Skin epidermis (tissue), 12 donors: ENCODE data around the gene VAMP4.

Experiments
- H3K27ac ChIP-seq, 21 experiments: fragments of 200-600 bp; sonication (generic) in 11 of 21; one replicate each; pipeline ENCODE4 v1.5.0; 2020; ENCODE audit warnings: mild to moderate bottlenecking in 3 of 21, inconsistent platforms in 2 of 21, moderate library complexity in 2 of 21
- H3K4me3 ChIP-seq, 7 experiments: fragments of 200-600 bp; sonication (generic) in 2 of 7; one replicate each; pipeline ENCODE4 v1.5.0; 2020; ENCODE audit warnings: inconsistent platforms in 2 of 7, mild to moderate bottlenecking in 2 of 7, moderate library complexity in 1 of 7

VAMP4 gene

DNA sequence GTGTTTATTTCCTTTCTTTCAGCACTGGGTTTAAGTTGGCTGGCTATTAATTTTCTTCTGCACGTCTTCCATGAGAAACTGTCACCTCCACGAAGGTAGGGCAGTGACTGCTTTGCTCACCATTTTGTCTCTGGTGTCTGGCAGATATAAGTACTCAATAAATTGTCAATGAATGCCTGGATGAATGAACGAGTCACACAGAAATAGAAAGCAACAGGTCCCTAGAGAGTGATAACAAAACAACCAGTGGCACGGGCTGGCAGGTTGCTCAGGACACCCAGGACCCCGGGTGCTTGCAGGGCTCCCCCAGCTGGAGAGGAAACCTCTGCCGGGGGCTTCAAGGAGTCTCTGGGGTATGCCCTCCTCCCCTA is 86.1 kb downstream of the VAMP4 start:
- H3K4me3 ChIP-seq: no peak overlapping the region
- peak overlapping the region in 4 of 21 experiments; percentile 2 to 70 (median 18) for H3K27ac ChIP-seq

DNA sequence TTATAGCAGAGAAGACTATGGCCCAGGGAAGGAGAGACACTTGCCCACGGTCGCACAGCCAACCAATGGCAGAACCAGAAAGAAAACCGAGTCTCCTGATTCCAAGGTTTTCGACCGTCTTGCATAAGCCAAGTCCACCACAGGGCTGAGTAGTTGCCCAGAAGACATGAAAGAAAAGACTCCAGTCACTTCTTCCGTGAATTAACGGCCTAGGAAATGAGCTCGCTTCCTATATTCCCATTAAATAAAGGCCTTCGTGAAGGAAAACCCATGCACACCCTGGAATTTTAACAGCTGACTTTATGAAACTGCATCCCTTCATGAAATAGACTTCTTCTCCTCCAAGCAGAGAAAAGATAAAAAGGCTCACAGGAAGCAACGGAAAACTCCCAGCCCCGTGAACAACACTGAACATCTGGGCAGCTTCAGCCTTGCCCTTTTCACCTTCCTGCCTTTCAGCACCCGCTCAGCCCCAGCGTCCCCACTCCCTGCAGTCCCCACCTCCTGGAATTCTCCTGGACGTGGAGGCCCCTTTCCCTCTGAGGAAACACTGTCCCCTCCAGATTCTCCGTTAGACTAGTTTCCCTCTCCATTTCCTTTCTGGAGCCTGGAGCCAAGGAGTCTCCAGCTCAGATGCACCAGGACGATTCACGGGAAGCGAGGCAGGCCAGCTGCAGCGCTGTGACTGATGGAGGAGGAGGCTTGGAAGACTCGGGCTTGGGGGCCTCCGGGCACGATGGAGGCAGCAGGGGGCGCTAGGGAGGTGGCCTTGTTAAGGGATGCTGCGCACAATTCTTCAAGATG is 86.7 kb downstream of the VAMP4 start:
- Histone ChIP-seq H3K4me3 (no peak overlapping the region), H3K27ac (peak overlapping the region in 14 of 21 experiments; percentile 11 to 70 (median 30))

DNA sequence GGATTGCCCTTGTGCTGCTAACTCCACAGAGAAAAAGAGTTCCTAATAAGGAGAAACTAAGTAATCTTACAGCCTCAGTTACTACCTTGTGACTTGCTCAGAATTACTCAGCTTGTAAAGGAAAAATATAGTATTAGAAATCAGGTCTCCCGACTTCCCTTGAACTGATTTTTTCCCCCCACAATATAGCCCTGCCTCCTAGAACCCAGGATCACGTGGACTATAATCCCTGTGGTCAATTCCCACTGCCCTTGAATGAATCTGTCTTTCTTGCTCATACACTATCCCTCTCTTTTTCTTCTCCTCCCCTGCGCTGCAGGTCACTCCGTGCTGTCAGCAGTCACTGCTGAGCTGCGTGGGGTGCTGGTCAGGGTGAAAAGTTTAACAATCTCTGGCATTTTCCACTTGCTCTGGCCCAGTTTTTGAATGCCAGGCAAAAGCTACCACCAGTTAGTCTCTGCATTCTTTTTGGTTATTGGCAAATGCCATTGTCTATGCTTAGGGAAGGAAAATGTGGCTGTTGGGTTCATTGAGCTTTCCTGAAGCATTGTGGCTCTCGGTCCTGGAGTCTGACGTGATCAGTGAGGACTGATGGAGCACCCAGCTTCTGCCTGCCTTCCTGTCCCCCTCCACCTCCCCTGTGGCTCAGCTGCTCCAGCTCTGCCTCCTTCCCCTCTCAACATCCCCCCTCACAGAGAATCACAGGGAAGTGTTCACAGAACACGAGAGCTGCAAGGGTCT is 87.5 kb downstream of the VAMP4 start:
- H3K27ac ChIP-seq: peak overlapping the region in 12 of 21 experiments; percentile 11 to 70 (median 36)
- H3K4me3 ChIP-seq: no peak overlapping the region

DNA sequence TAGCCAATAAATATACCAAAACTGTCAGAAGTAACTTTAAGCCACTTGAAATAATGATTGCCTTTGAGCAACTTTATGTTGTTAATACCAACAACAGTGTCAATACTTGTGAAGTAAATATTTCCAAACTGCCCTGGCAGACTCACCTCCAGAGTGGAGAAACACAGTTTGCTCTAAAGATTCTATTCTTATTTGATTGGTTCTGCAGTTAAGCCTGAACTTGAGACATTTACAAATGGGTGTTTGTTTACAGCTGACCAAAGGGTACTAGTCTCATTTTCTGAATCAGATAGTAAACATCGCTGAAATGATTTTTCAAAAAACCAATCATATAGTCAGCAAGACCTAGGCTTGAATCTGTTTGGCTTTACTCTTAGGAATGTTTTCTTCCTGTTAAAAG is 88.1 kb downstream of the VAMP4 start:
- Histone ChIP-seq H3K27ac (peak overlapping the region in 5 of 21 experiments; percentile 34 to 70 (median 54)), H3K4me3 (no peak overlapping the region)

DNA sequence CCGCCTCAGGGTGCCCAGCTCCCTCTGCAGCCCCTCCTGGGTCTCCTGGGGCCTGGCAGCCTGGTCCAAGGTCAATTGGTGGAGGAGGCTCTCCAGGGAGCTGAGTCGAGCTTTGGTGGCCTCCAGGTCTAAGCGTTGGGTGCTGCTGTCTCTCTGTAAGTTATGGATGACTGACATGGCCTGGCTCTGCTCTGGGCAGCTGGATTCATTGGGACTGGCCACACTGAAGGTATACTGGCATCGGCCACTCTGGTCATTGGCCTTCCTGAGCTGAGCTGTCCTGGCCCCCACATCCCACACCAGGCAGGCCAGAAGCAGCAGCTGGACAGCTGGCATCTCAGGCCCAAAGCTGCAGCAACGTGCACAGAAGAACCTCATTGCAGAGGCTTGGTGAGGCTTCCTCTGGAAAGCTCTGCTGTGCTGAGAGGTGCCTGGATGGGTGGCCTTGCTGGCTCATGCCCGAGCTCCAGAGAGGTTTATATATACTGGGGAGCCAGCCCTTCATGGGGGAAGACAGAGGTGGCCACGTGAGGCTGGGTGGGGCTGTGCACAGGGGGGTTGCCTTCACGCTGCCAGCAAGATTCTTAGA is 89.5 kb downstream of the VAMP4 start, which contains the start of gene MYOC:
Gene MYOC, minus strand, starts transcription at position 455 of the 589 bp plus-strand sequence. Its CDS starts 77 bp downstream, at position 378.
- Histone ChIP-seq H3K4me3 (no peak within 1 kb of the TSS), H3K27ac (no peak within 1 kb of the TSS)
